B cell (primary cell): ENCODE measurements around the gene FGF18. TPM values are rescaled to one million over a fixed set of nuclear protein-coding genes. Genes with fewer than 3 reads are reported as not detected.

Source experiments
- ATAC-seq: fragments of 200-7000 bp; cut with Tn5 transposase; one replicate; pipeline ENCODE4 v1.10.0; 2021; ENCODE audit warnings: low read depth, mild to moderate bottlenecking, moderate number of reproducible peaks, moderate library complexity
- CTCF ChIA-PET: fragments of 350-600 bp; sonication (Branson Sonifier 250); formaldehyde crosslinking; loops from one replicate; lab custom pipeline; 2021; ENCODE audit warnings: antibody characterized with exemption, inconsistent platforms; lab: Charles Lee
- POLR2A ChIA-PET: fragments of 350-600 bp; sonication (Branson Sonifier 250); formaldehyde crosslinking; loops from one replicate; lab custom pipeline; 2021; ENCODE audit warnings: antibody characterized with exemption; lab: Charles Lee
- DNase-seq: peaks from one replicate; pipeline ENCODE4 v3.0.0; 2013
- H2AFZ ChIP-seq: 2 replicates; pipeline ENCODE4 v1.6.1; 2012; ENCODE audit warnings: mild to moderate bottlenecking, low read depth, low read length; ENCODE audit not compliant: insufficient read depth, poor library complexity, severe bottlenecking
- H3K27ac ChIP-seq, 2 donors: 1 replicate in 1 of 2; 2 replicates in 1 of 2; pipeline ENCODE4 v1.5.1; 2012 to 2013; ENCODE audit warnings: low read length in 2 of 2, mild to moderate bottlenecking in 2 of 2, moderate library complexity in 1 of 2
- H3K27me3 ChIP-seq, 4 experiments: fragments of 200-600 bp in 1 of 4; sonication (generic) in 1 of 4; replicated peaks in 1 of 4; 1 replicate in 2 of 4; 2 replicates in 2 of 4; pipeline versions ENCODE4 v1.6.1 to v1.7.0; 2013 to 2016; ENCODE audit warnings: low read length in 3 of 4, mild to moderate bottlenecking in 2 of 4, mixed read lengths in 1 of 4, moderate library complexity in 1 of 4; ENCODE audit not compliant: insufficient read depth in 4 of 4, control insufficient read depth in 3 of 4; ENCODE audit errors: control extremely low read depth in 1 of 4
- H3K36me3 ChIP-seq, 2 experiments: replicated peaks in 1 of 2; 1 replicate in 1 of 2; 2 replicates in 1 of 2; pipeline versions ENCODE4 v1.6.1 to v1.7.1; 2013; ENCODE audit warnings: low read length in 1 of 2; ENCODE audit not compliant: insufficient read depth in 2 of 2, control insufficient read depth in 1 of 2; ENCODE audit errors: control extremely low read depth in 1 of 2, extremely low read depth in 1 of 2
- H3K4me1 ChIP-seq, 2 donors: fragments of 200-600 bp in 1 of 2; sonication (generic) in 1 of 2; 1 replicate in 1 of 2; 2 replicates in 1 of 2; pipeline versions ENCODE4 v1.5.1 to v1.6.1; 2013 to 2017; ENCODE audit warnings: low read length in 2 of 2; ENCODE audit not compliant: control insufficient read depth in 2 of 2, insufficient read depth in 2 of 2
- H3K4me2 ChIP-seq: replicated peaks from 2 replicates; pipeline ENCODE3; 2012; ENCODE audit warnings: mild to moderate bottlenecking, low read depth, low read length; ENCODE audit not compliant: poor library complexity, severe bottlenecking
- H3K4me3 ChIP-seq, 5 experiments: fragments of 200-600 bp in 1 of 5; sonication (generic) in 1 of 5; 1 replicate in 3 of 5; 2 replicates in 2 of 5; pipeline versions ENCODE4 v1.5.1 to v1.7.0; 2011 to 2016; ENCODE audit warnings: low read length in 4 of 5, mild to moderate bottlenecking in 4 of 5, low read depth in 2 of 5, control low read depth in 1 of 5, moderate library complexity in 1 of 5; ENCODE audit not compliant: insufficient read depth in 1 of 5; ENCODE audit errors: control extremely low read depth in 1 of 5, extremely low read depth in 1 of 5
- H3K79me2 ChIP-seq: fragments of 200-600 bp; sonication (generic); one replicate; pipeline ENCODE4 v1.6.0; 2016; ENCODE audit warnings: low read length; ENCODE audit not compliant: control insufficient read depth, insufficient read depth
- H3K9ac ChIP-seq: fragments of 200-600 bp; sonication (generic); 2 replicates; pipeline ENCODE4 v1.6.1; 2017; ENCODE audit warnings: mild to moderate bottlenecking, low read length, moderate library complexity
- H3K9me3 ChIP-seq, 3 donors: one replicate each; pipeline versions ENCODE4 v1.6.1 to v1.7.1; 2013; ENCODE audit warnings: low read length in 2 of 3; ENCODE audit not compliant: control insufficient read depth in 2 of 3, insufficient read depth in 1 of 3; ENCODE audit errors: control extremely low read depth in 1 of 3
- H4K20me1 ChIP-seq: 2 replicates; pipeline ENCODE4 v1.6.0; 2012; ENCODE audit warnings: mild to moderate bottlenecking, low read length; ENCODE audit not compliant: insufficient read depth, control insufficient read depth, poor library complexity, severe bottlenecking
- H3K27ac Mint-ChIP-seq: one replicate; pipeline ENCODE4 v1.8.0; 2021; ENCODE audit warnings: mixed read lengths
- H3K27me3 Mint-ChIP-seq: one replicate; pipeline ENCODE4 v1.8.0; 2021; ENCODE audit warnings: mixed read lengths
- H3K4me1 Mint-ChIP-seq: one replicate; pipeline ENCODE4 v1.8.0; 2021; ENCODE audit warnings: mixed read lengths
- H3K4me3 Mint-ChIP-seq: one replicate; pipeline ENCODE4 v1.8.0; 2021; ENCODE audit warnings: mixed read lengths
- H3K9me3 Mint-ChIP-seq: one replicate; pipeline ENCODE4 v1.8.0; 2022; ENCODE audit warnings: mixed read lengths; ENCODE audit not compliant: insufficient read depth
- CTCF ChIP-seq: fragments of 200-600 bp; IDR thresholded peaks from one replicate; pipeline ENCODE4 v1.8.0; 2022; ENCODE audit warnings: antibody characterized with exemption, mild to moderate bottlenecking
- EZH2 ChIP-seq: IDR thresholded peaks from 2 replicates; pipeline ENCODE4 v1.6.1; 2012; ENCODE audit warnings: borderline replicate concordance, low read depth, mild to moderate bottlenecking, moderate library complexity, low read length; ENCODE audit not compliant: insufficient read depth, poor library complexity, severe bottlenecking
- WGBS: methylation state at CpG from one replicate; pipeline ENCODE4 v1.1.5; 2013; ENCODE audit warnings: missing lambda C conversion rate; ENCODE audit not compliant: insufficient coverage; 5-methylcytosine and 5-hydroxymethylcytosine counted together
- intact Hi-C: fragments of 100-400 bp; cut with micrococcal nuclease; formaldehyde crosslinking; loops from one replicate; pipeline ENCODE4 v1.10.0; 2022
- polyA plus RNA-seq: library from polyadenylated mRNA; depleted of rRNA; stranded (reverse); fragments of >200 nt; gene quantifications from 2 replicates; pipeline ENCODE4 v1.2.3, GENCODE V29; 2012
- total RNA-seq, 2 donors: library from RNA; stranded (reverse); fragments of 120-200 nt in 1 of 2; gene quantifications; 1 replicate in 1 of 2; 2 replicates in 1 of 2; pipeline versions ENCODE4 v1.2.3 to v1.2.4, GENCODE V29; 2013 to 2022

FGF18 gene
- total and polyA plus RNA-seq, 2 donors (not counting 1 experiment from before 2014, with no cell fraction given) = 0.06 to 0.15 TPM

DNA sequence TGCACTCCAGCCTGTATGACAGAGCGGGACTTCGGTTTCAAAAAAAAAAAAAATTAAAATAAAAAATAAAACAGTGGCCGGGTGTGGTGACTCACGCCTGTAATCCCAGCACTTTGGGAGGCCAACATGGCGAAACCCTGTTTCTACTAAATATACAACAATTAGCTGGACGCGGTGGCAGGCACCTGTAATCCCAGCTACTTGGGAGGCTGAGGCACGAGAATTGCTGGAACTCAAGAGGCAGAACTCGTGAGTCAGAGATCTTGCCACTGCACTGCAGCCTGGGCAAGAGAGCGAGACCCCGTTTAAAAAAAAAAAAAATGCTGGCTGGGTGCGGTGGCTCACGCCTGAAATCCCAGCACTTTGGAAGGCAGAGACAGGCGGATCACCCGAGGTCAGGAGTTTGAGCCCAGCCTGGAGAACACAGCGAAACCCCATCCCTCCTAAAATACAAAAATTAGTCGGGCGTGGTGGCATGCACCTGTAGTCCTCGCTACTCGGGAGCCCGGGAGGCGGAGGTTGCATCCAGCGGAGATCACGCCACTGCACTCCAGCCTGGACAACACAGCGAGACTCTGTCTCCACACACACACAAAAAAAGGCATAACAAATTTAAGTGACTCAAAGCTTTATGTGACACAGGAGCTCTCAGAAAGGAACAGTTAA lies 33.3 kb upstream of the FGF18 start:
- H4K20me1 ChIP-seq = peaks cover 33% of the 10 kb centered on the region
- 98% methylated on average over 21 of the region's 25 CpGs for WGBS
- Mint-ChIP-seq H3K27ac (peak overlapping the region; percentile 76), H3K27me3 (peaks cover 4% of the 10 kb centered on the region), H3K9me3 (no peaks in the 10 kb centered on the region), H3K4me1 (peaks cover 40% of the 10 kb centered on the region), H3K4me3 (peak overlapping the region; percentile 49)
- DNase-seq (no peak), ATAC-seq (no peak)
- CTCF ChIA-PET = interaction anchor here (1.2 kb wide), 1 partner anchor 725 kb away, joined by 3 read pairs; no protein-coding TSS in a partner anchor
- H3K9me3 ChIP-seq = peaks cover 0 to 16% (median 0%) of the 10 kb centered on the region in 3 donors
- peaks cover 35% of the 10 kb centered on the region for H3K79me2 ChIP-seq
- H2AFZ ChIP-seq = peak overlapping the region; percentile 90
- no peak overlapping the region for H3K9ac ChIP-seq
- no peak overlapping the region for H3K4me3 ChIP-seq
- no peak overlapping the region for H3K27ac ChIP-seq
- H3K36me3 ChIP-seq = peaks cover 2 to 11% of the 10 kb centered on the region in 2 experiments
- TF ChIP-seq EZH2 (no peak), CTCF (no peak)
- H3K27me3 ChIP-seq = no peaks in the 10 kb centered on the region
- peaks cover 30 to 32% of the 10 kb centered on the region in 2 donors for H3K4me1 ChIP-seq
- intact Hi-C loops = loop anchor here (2.0 to 10.0 kb wide), 2 partner anchors 621 to 1389 kb away; partner anchors contain the start of genes DUSP1 and FBXW11
- POLR2A ChIA-PET = interaction anchor here (0.7 to 1.1 kb wide), 3 partner anchors 33 to 556 kb away, joined by 3 to 4 read pairs (median 3); partner anchors contain the start of gene FGF18
- no peak overlapping the region for H3K4me2 ChIP-seq
